Medulla oblongata (tissue), 1 donor: Measurements from ENCODE around the gene GHDC.

ENCODE experiments used
- DNase-seq: peaks from one replicate; pipeline ENCODE4 v3.0.0-alpha.2; 2015; ENCODE audit errors: extremely low spot score

The GHDC gene

GRCh38 chr17:42182927-42183734 lies 11.2 kb downstream of the GHDC start:
- DNase-seq = no peak

- no peak for DNase-seq
These were observed 12.5 kb downstream of the GHDC start for GRCh38 chr17:42181851-42182207.

- DNase-seq = peak; percentile 72
These were observed 13.1 kb downstream of the GHDC start, which contains the start of gene KCNH4 for GRCh38 chr17:42180922-42181850. Gene KCNH4 (minus strand): TSS chr17:42181142. CDS start chr17:42180945, 197 bp downstream.

GRCh38 chr17:42180411-42180921 lies 13.8 kb downstream of the GHDC start:
- no peak for DNase-seq

GRCh38 chr17:42179911-42180410 lies 14.3 kb downstream of the GHDC start:
- DNase-seq = no peak

- no peak for DNase-seq
These were observed 15.0 kb downstream of the GHDC start for GRCh38 chr17:42179335-42179734.

GRCh38 chr17:42178817-42179216 lies 15.5 kb downstream of the GHDC start:
- no peak for DNase-seq

- no peak for DNase-seq
These were observed 16.6 kb downstream of the GHDC start for GRCh38 chr17:42177684-42178083.

- DNase-seq = no peak
These were observed 20.0 kb downstream of the GHDC start for GRCh38 chr17:42174126-42174783.

GRCh38 chr17:42171831-42172230 lies 22.5 kb downstream of the GHDC start:
- no peak for DNase-seq

- no peak for DNase-seq
These were observed 24.9 kb downstream of the GHDC start for GRCh38 chr17:42169351-42169750.

- DNase-seq = peak; percentile 33
These were observed 26.5 kb downstream of the GHDC start for GRCh38 chr17:42167807-42168206.

- no peak for DNase-seq
These were observed 28.0 kb downstream of the GHDC start for GRCh38 chr17:42166196-42166763.

- no peak for DNase-seq
These were observed 28.5 kb downstream of the GHDC start for GRCh38 chr17:42165751-42166150.

- DNase-seq = no peak
These were observed 30.4 kb downstream of the GHDC start for GRCh38 chr17:42163696-42164407.

GRCh38 chr17:42163113-42163512 lies 31.2 kb downstream of the GHDC start:
- DNase-seq = no peak

- no peak for DNase-seq
These were observed 33.8 kb downstream of the GHDC start for GRCh38 chr17:42160531-42160910.

GRCh38 chr17:42159796-42160530 lies 34.3 kb downstream of the GHDC start:
- DNase-seq = no peak

GRCh38 chr17:42155614-42156045 lies 38.7 kb downstream of the GHDC start:
- no peak for DNase-seq
